Endothelial cell (in vitro differentiated cells): ENCODE results near the gene ZNF791. TPM values are rescaled to one million over a fixed set of nuclear protein-coding genes. Genes with fewer than 3 reads are reported as not detected.

Experiments used
- DNase-seq: peaks from one replicate; pipeline ENCODE4 v3.0.0; 2021; ENCODE audit warnings: low spot score
- H3K27ac Mint-ChIP-seq: one replicate; pipeline ENCODE4 v1.8.0; 2021; ENCODE audit warnings: mixed read lengths, inconsistent platforms; ENCODE audit not compliant: unreplicated experiment
- H3K27me3 Mint-ChIP-seq: one replicate; pipeline ENCODE4 v1.8.0; 2021; ENCODE audit warnings: mild to moderate bottlenecking, moderate library complexity, mixed read lengths, inconsistent platforms; ENCODE audit not compliant: unreplicated experiment
- H3K36me3 Mint-ChIP-seq: one replicate; pipeline ENCODE4 v1.8.0; 2021; ENCODE audit warnings: mild to moderate bottlenecking, low read depth, mixed read lengths, inconsistent platforms; ENCODE audit not compliant: unreplicated experiment
- H3K4me1 Mint-ChIP-seq: one replicate; pipeline ENCODE4 v1.8.0; 2021; ENCODE audit warnings: mild to moderate bottlenecking, mixed read lengths, inconsistent platforms; ENCODE audit not compliant: unreplicated experiment
- H3K4me3 Mint-ChIP-seq: one replicate; pipeline ENCODE4 v1.8.0; 2021; ENCODE audit warnings: mild to moderate bottlenecking, mixed read lengths, inconsistent platforms; ENCODE audit not compliant: unreplicated experiment
- H3K9me3 Mint-ChIP-seq: one replicate; pipeline ENCODE4 v1.8.0; 2021; ENCODE audit warnings: mixed read lengths, inconsistent platforms; ENCODE audit not compliant: unreplicated experiment
- total RNA-seq: library from RNA; stranded (reverse); fragmentation: NEBNext Ultra II Directional; extraction: Animal tissue kit (Norgen Biotek cat#: 25700); gene quantifications from one replicate; pipeline ENCODE4 v1.2.1, GENCODE V29; 2021; ENCODE audit not compliant: unreplicated experiment
- TF ChIP-seq, protein P1 (sequence below): fragments of 200-600 bp; sonication (generic); IDR thresholded peaks from one replicate; pipeline ENCODE4 v1.5.0; 2021; ENCODE audit warnings: antibody characterized with exemption; ENCODE audit not compliant: unreplicated experiment

Gene ZNF791
- total RNA-seq, 1 donor from 2014 or later, result 29.3 TPM

DNA sequence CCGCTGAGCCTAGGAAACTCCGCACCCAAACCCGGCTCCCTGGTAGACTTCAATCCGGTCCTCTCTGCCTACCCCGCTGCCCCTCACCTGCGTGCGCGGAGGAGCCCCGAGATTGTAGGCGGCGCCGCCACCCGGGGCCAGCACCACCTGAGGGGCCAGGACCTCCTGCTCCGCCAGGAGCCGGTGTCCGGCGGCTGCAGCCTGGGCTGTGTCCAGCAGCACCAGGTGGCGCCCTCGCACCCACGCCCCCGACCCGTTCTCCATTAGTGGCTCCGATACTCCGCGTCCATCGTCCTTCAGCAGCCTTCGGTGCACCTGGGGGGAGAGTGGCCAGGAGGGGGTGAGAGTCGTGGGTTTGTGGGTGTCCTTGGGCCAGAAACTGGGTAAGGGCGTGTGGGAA, 37.4 kb downstream of the ZNF791 start:
- no peaks in the 10 kb centered on the region for H3K4me1 Mint-ChIP-seq
- no peak overlapping the region for H3K27ac Mint-ChIP-seq
- TF ChIP-seq, protein P1, sequence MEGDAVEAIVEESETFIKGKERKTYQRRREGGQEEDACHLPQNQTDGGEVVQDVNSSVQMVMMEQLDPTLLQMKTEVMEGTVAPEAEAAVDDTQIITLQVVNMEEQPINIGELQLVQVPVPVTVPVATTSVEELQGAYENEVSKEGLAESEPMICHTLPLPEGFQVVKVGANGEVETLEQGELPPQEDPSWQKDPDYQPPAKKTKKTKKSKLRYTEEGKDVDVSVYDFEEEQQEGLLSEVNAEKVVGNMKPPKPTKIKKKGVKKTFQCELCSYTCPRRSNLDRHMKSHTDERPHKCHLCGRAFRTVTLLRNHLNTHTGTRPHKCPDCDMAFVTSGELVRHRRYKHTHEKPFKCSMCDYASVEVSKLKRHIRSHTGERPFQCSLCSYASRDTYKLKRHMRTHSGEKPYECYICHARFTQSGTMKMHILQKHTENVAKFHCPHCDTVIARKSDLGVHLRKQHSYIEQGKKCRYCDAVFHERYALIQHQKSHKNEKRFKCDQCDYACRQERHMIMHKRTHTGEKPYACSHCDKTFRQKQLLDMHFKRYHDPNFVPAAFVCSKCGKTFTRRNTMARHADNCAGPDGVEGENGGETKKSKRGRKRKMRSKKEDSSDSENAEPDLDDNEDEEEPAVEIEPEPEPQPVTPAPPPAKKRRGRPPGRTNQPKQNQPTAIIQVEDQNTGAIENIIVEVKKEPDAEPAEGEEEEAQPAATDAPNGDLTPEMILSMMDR, result no peak
- H3K36me3 Mint-ChIP-seq, result peaks cover 15% of the 10 kb centered on the region
- H3K27me3 Mint-ChIP-seq, result peaks cover 15% of the 10 kb centered on the region
- H3K4me3 Mint-ChIP-seq, result no peak overlapping the region
- no peak for DNase-seq
- H3K9me3 Mint-ChIP-seq, result no peaks in the 10 kb centered on the region

DNA sequence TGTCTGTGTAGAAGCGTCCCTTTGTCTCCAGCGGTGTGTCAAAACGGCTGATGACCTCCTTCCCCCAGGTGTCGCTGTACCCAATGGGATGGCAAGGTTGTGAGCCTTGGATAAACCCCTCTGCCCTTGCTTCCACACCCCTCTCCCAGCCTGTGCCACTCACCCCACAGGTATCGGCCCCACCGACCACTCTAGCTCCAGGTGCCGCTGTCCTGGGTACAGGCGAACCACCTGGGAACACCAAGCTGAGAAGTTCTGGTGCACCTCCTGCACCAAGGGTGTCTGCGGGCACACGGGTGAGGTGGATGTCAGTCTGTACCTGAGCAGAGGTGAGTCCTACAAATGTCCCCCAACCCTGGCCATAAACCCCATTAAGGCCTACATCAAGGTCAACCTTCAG, 39.2 kb downstream of the ZNF791 start:
- Mint-ChIP-seq H3K36me3 (peaks cover 15% of the 10 kb centered on the region), H3K4me1 (no peaks in the 10 kb centered on the region), H3K27me3 (peaks cover 11% of the 10 kb centered on the region), H3K9me3 (no peaks in the 10 kb centered on the region), H3K4me3 (no peak overlapping the region), H3K27ac (no peak overlapping the region)
- TF ChIP-seq, protein P1, result no peak
- no peak for DNase-seq

DNA sequence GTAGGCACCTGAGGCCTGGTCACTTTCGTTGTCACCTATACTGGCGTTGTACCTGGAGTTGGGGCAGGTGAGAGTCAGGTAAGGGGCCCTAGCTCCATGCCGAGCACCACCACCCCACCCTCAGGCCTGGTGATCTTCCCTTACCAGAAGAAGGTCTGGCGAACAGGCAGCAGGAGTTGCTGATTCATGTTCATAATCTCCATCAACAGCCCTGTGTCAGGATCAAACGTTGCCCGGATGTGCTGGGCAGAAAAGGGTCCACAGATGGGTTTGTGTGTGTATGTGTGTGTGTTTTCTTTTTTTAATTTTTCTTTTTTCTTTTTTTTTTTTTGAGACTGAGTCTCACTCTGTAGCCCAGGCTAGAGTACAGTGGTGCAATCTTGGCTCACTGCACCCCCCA, 41.5 kb downstream of the ZNF791 start:
- Mint-ChIP-seq H3K4me1 (no peaks in the 10 kb centered on the region), H3K9me3 (no peaks in the 10 kb centered on the region), H3K36me3 (peaks cover 28% of the 10 kb centered on the region), H3K27ac (no peak overlapping the region), H3K4me3 (no peak overlapping the region), H3K27me3 (peaks cover 8% of the 10 kb centered on the region)
- DNase-seq, result no peak
- TF ChIP-seq, protein P1, result no peak

DNA sequence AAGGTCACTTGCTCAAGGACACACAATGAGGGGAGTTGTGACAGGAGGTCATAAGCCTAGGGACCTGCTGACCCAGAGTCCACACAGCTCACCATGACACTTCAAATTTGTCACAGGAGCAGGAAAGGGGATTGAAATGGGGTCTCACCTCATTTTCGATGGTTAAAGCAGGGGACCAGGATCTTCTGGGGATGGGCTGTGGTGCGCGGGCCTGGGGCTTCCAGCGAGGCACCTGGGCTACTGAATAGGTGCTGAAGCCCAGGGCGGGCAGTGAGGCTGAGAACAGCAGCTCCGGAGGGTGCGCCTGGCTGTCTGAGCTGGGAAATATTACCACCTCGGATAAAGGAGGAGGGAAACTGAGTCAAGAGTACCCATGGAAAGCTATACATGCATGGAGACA, 44.8 kb downstream of the ZNF791 start:
- Mint-ChIP-seq H3K36me3 (peaks cover 32% of the 10 kb centered on the region), H3K27ac (no peak overlapping the region), H3K9me3 (no peaks in the 10 kb centered on the region), H3K4me3 (peak overlapping the region; percentile 4), H3K4me1 (no peaks in the 10 kb centered on the region), H3K27me3 (peaks cover 5% of the 10 kb centered on the region)
- TF ChIP-seq, protein P1, result no peak
- no peak for DNase-seq

DNA sequence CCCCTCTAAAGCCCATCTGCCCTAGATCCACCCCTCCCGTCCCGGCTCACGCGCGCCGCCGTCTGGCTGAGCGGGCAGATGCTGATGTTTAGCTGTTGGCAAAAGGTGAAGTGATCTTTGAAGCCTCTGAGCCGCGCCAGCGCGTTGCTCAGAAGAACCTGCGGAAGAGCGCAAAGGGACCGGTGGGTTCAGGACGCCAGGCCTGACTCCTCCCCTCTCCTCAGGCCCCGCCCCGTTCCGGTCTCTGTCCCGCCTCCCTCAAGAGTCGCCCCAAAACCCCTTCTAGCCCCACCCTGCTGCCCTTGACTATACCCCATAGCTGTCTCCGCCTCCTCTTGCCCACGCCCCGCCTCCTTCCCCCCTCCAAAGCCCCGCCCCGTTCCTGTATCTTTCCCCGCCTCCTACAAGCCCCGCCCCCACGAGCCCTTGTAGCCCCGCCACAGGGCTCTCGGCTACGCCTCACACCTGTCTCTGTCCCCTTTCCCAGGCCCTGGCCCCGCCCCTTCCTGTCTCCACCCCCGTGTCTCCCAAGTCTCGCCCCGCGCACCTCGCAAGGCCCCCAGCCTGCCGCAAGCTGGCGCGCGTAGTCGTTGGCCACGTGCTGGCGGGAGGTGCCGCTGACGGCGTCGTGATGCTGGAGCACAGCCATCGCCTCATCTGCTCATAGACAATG, 46.3 kb downstream of the ZNF791 start:
- no peak overlapping the region for H3K27ac Mint-ChIP-seq
- TF ChIP-seq, protein P1, result no peak
- peaks cover 5% of the 10 kb centered on the region for H3K27me3 Mint-ChIP-seq
- H3K4me1 Mint-ChIP-seq, result no peaks in the 10 kb centered on the region
- no peaks in the 10 kb centered on the region for H3K9me3 Mint-ChIP-seq
- no peak for DNase-seq
- peak overlapping the region; percentile 37 for H3K4me3 Mint-ChIP-seq
- peaks cover 25% of the 10 kb centered on the region for H3K36me3 Mint-ChIP-seq
